SK-N-DZ (cell line): ENCODE measurements around the gene FHIP1A. TPM values are rescaled to one million over a fixed set of nuclear protein-coding genes. Genes with fewer than 3 reads are reported as not detected.
"Not testable (repeated sequence)": the region's sequence is repeated elsewhere in the genome, so short reads cannot be mapped to it uniquely, and the experiment has no call there.

Experiments
- DNase-seq: peaks from one replicate; pipeline ENCODE4 v3.0.0-alpha.2; 2015; ENCODE audit warnings: low spot score
- polyA plus RNA-seq, 2 experiments: library from polyadenylated mRNA; depleted of rRNA; stranded (reverse); fragments of >200 nt; gene quantifications; 2 replicates each; pipeline ENCODE4 v1.2.3, GENCODE V29; 2014

FHIP1A gene
- polyA plus RNA-seq (2014; cell fraction: cytosol; rRNA removed) = 1.0 and 9.3 TPM in 2 replicates
- polyA plus RNA-seq (2014; cell fraction: nucleus; rRNA removed) = 2.3 and 2.7 TPM in 2 replicates

DNA sequence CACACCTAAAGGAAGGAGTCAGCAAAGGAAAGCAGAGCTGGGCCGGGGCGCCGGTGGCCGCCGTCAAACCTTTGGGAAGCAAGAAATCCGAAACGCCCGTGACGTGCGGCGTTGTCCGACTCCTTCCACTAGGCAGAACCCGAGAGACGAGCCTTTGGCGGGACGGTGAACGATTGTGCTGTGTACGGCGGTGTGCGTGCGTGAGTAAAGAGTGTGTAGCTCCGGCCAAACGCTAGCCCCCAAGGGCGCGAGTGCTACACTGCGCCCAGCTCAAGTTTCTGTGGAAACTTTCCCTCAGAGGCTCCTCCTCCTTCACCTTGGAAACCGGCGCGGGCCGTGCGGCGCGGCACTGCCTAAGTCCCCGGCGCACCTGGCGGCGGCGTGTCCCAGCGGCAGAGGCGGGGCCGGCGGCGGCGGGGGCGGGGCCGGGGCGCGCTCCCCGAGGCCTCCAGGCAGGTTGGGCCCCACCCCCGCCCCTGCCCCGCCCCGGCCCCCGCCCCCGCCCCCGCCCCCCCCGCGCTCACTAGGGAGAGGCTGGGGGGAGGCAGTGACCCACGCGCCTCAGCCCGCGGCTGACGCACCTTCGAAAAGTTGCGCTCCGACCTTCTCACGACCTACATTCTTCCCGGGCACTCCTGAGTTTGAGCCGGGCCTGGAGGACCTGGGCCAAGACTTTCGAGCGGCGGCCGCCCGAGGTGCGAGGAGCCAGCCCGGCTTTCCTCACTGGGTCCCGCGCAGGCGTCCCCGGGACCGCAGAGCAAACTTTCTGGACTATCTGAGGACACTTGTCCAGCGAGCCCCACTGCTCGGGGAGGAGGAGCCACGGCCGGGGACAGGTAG, at the start of gene FHIP1A:
Gene FHIP1A (plus strand): TSS at position 547 of the 840 bp plus-strand sequence. CDS start 157,084 bp downstream, outside the sequence.
- peak; percentile 59 for DNase-seq

DNA sequence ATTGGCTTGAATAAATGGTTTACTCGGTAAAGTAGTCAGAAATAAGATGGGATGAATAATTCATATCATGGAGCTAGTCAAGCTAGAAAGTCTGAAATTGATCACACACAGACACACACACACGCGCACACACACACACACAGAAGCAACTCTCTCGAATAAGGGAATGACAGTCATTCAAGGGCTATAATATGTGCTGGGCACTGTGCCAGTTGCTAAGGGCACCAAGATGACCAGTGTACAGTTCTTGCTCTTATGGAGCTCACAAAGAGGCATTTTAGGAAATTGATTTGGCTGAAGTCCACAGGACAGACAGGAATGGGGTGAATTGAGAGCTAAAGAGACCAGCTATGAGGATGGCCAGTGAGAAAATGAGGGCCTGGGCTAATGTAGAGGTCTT, 49.4 kb upstream of the FHIP1A start:
- no peak for DNase-seq

DNA sequence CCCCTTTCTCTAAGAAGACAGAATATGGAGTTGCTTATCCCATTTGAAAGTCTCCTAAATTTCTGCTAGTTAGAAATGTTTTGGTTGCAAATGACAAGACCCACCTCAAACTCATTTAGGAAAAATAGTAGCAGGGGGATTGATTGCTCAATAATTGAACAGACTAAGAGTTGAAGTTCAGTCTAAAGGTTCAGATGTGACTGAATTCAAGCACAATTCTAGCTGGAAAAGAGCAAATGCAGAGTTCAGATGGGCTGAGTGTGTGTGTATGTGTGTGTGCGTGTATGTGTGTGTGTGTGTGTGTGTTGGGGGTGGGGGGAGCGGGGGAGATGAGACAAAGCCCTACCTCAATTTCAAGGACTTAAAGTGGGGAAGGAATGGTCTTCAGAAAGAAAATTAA, 47.9 kb upstream of the FHIP1A start:
- DNase-seq = no peak

DNA sequence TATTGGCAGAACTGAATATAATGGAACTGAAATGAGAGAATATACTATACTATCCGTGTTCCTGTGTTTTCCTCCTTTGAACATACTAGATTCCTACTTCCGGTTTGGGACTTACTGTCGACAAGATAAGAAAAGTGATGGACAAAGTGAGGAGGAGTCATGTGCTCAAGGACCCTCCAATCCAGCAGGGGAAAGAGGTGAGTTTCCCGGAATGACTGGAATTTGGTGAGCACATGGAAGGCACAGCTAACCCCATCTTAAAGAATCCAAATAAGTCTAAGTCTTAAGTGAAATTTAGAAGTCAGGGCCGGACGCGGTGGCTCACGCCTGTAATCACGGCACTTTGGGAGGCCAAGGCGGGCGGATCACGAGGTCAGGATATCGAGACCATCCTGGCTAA, 47.0 kb upstream of the FHIP1A start:
- no peak for DNase-seq

DNA sequence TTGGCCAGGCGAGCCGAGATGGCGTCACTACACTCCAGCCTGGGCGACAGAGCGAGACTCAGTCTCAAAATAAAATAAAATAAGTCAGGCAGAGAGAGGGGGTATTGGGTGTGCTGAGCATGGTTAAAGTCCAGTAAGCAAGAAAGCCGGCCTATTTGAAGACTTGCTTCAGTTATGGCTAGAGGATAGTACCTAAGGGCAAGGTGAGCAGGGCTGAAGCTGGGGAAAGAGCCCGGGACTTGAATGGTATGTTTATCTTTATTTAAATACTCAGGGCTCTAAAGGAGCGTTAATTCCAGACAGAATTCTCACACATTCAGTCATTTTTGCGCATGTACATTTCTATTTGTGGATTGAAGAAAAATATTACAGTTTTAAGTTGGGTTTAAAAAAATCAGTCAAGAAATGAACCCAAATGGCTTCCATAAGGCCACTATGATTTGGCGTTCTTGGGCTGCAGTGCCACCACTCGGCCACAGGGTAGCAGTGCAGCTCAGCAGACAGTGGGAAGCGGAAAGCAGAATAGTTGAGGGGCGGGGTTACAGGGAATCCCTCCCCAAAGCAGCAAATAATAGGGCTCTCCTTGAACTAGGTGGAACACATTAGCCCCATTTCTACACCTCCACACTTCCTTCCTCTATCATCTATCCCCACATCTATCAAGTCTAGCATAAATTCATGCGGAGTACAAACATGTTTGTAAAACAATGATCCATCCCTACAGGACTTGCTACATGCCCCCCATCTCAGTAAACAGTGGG, 46.4 kb upstream of the FHIP1A start:
- peak; percentile 76 for DNase-seq

DNA sequence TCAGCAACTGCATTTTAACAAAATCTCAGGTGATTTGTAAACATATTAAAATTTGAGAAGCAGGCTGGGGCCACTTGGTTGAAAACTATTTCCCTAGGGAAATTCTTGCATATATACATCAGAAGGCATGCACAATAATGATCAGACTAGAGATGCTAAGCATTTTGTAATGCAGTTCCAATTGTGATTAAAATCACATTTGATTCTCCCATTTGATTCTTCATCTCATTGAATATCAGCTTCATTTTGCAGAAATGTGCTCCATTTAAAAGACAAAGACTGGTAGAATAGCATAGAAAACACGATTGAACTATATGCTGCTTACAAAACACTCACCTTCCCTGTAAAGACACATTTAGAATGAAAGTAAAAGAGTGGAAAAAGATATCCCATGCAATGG, 32.4 kb upstream of the FHIP1A start:
- DNase-seq = no peak

DNA sequence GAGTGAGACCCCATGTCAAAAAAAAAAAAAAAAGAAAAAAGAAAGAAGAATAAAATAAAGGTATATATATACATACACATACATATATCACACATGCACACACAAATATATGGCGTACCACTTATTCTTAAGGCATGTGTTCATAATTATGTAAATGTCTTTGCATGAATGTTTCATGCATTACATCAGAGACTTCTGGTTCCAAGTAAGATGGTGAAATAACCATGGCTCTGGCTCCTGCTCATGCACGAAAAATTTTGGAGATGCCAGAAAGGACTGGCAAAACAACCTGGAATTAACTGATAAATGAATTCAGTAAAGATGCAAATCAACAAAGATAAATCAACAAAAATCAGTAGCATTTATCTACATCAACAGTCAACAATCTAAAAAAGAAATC, 19.7 kb upstream of the FHIP1A start:
- no peak for DNase-seq

DNA sequence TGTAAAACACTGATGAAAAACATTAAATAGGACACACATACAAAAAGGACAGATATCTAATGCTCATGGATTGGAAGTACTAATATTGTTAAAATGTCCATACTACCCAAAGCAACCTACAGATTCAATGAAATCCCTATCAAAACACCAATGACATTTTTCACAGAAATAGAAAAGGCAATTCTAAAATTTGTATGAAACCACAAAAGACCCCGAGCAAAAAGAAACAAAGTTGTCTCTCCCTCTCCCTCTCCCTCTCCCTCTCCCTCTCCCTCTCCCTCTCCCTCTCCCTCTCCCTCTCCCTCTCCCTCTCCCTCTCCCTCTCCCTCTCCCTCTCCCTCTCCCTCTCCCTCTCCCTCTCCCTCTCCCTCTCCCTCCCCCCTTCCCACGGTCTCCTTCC, 19.2 kb upstream of the FHIP1A start:
- DNase-seq = not testable (repeated sequence)

DNA sequence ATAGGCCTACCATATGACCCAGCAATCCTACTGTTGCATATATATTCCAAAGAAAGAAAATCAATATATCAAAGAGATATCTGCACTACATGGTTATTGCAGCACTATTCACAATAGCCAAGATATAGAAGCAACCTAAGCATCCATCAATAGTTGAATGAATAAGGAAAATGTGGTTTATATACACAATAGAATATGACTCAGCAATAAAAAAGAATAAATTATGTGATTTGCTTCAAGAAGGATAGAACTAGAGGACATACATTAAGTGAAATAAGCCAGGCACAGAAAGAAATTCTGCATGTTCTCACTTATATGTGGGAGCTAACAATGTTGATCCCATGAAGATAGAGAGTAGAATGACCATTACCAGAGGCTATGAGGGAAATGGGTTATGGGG, 13.1 kb upstream of the FHIP1A start:
- DNase-seq = no peak

DNA sequence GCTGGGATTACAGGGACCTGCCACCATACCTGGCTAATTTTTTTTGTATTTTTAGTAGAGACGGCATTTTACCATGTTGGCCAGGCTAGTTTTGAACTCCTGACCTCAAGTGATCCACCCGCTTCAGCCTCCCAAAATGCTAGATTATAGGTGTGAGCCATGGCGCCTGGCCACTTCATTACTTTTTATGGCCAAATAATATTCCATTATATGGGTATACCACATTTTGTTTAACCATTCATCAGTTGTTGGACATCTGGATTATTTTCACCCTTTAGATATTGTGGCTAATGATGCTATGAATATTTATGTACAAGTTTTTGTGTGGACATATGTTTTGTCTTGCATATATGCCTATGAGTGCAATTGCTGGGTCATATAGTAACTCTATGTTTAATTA, 8.6 kb upstream of the FHIP1A start:
- DNase-seq = no peak

DNA sequence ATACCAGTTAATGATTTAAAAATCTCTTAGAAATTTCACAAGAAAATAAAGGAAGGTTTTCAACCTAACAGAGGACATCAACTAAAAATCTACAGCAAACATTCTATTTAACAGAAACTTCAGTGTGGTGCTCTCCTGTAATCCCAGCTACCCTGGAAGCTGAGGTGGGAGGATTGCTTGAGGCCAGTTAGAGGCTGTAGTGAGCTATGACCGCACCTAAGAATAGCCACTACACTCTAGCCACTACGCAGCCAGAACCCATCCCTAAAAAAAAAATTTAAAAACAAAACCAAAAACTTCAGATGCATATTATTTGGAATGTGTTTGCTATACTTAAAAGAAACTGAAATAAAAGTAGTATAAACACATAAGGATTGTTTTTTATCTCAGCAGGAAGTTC, 7.2 kb upstream of the FHIP1A start:
- no peak for DNase-seq

DNA sequence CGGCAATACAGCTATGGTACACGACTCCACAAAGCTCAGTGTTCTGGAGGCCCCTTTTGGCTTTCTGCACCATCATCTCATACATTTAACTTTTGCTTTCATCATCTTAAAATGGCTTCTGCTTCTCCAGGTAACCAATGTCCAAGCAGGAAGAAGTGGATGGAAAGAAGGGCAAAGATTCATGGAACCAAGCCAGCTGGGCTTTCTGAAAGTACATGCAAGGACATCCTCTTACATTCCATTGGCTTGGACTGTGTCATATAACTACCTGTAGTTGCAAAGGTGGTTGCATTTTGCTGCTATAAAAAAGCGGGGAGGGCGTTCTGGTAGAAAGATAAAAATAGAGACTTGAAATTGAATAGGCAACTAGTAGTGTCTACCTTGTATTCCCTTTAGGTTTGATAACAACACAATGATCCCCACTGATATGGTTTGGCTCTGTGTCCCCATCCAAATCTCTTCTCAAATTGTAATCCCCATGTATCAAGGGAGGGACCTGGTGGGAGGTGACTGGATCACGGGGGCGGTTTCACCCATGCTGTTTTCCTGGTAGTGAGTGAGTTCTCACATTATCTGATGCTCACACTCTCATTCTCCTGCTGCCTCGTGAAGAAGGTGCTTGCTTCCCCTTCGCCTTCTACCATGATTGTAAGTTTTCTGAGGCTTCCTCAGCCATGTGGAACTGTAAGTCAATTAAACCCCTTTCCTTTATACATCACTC, 6.7 kb upstream of the FHIP1A start:
- no peak for DNase-seq

DNA sequence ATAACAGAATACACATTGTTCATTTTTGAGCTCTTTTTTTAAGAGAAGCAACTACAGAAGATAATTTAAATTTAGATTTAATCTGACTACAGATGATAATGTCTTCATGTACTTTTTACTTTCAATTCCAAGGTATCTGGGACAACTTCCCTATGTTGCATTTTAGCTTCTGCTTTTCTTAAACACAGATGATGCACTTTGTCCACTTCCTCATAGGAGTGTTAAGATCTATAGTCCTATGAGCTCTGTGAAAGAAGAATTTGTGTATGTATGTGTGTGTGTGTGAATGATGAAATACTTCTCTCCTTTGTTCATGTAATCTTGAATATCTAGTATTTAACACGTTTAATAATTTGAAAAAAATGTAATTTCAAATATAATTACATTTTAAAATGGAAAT, 5.3 kb upstream of the FHIP1A start:
- no peak for DNase-seq

DNA sequence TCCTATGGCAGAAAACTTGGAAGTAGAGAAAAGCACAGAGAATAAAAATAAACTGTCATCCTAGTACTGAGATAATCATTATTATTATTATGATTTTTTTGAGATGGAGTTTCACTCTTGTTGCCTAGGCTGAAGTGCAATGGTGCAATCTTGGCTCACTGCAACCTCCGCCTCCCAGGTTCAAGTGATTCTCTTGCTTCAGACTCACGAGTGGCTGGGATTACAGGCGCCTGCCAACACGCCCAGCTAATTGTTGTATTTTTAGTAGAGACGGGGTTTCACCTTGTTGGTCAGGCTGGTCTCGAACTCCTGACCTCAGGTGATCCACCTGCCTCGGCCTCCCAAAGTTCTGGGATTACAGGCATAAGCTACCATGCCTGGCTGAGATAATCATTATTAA, 4.2 kb upstream of the FHIP1A start:
- DNase-seq = not testable (repeated sequence)

DNA sequence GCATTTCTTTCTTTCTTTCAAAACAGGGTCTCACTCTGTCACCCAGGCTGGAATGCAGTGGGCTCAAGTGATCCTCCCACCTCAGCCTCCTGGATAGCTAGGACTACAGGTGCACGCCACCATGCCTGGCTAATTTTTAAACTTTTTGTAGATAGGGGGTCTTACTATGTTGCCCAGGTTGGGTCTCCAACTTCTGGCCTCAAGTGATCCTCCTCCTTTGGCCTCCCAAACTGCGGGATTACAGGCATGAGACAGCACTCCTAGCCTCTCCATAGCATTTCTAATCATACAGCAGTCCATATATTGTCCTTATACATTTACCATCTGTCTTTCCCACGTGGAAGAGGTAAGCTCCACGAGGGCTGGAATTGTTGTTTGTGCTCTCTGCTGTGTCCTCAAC, 2.0 kb upstream of the FHIP1A start:
- DNase-seq = no peak

DNA sequence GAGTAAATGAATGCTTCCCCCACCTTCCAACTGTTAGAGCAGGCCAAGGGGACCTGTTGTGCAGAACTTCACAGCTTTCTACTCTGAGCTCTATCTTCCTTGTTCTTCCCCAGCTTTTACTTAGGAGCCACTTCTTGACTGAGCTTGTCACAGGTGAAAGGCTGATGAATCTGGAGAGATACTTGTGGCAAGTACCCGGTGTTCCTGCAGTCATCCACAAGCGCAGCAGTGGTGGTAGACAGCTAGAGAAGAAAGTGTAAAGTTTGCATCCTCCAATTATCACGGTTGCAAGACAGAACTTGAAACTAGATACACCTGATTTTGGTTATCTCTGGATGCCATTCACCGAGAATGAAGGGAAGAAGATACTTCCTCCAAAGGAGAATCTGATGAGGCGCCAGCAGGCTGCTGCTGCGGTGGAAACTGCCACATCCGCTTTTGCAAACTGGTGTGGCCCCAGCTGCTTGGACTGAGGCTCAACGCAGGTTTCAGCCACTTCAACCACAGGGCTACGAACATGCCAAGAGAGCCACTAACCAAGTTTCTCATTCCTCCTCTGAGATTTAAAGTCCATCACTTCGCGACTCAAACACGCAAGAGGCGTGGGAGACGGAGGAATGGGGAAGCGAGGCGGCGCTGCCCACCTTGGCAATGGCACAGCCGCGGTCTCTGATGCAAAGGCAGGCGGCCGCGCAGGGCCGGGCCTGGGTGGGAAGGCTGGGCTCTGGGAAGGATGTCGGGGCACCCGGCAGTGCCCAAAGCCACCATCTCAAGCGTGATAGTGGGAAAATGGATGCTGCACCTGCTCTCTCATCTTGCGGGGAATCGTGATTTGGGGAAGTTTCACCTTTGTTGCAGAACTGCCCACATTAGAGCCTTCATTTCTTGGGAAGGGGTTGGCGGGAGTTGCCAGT, 1.3 kb upstream of the FHIP1A start:
- DNase-seq = no peak

DNA sequence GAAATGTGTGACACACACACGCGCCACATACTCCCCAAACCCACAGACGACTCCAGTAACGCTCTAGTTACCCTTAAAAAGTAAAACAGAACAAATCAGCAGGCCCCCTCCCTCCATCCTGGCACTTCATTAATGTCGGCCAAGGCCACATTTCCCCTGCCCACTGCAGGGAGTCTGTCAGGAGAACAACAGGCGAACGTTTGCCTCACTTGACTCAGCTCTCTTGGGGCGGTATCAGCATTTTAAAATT, 671 bp upstream of the FHIP1A start:
- no peak for DNase-seq

DNA sequence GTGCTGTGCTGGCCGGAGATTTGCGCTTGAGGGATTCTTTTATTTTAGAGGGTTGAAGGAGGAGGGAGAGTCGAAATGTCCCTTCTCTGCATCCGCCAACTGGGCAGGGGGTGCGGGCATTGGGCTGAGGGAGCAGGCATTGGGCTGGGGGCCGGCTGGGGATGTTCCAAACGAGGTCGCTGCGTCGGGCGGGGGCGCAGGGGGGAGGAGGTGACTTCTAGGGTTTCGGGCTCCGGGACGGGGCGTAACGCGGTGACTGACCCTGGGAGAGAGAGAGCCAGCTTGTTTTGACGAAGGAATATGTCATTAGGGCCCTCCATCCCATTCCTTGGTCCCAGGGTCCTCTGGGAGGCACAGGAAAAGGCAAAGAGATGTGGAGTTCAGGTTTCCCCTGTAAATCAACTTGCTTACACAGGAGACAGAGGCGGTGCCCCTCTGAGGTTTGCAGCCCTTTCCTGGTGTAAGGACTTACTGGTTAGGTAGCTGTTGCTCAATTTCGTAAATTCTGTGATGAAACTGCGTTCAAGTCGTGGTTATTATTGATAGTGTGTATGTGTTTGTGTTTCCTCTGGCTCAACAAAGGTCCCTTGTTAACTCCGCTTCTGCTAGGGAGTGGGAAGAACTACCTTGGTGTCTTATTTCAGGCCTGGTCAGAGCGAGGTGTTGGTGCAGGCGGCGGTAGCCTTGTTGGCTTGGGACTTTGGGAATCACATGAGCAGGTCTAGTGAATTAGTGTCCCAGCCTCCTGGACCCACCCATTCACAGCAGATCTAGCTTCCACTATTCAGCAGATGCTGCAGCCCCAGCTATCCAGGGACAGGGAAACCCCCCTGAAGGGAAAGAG, 716 bp downstream of the FHIP1A start:
- DNase-seq = peak; percentile 8

DNA sequence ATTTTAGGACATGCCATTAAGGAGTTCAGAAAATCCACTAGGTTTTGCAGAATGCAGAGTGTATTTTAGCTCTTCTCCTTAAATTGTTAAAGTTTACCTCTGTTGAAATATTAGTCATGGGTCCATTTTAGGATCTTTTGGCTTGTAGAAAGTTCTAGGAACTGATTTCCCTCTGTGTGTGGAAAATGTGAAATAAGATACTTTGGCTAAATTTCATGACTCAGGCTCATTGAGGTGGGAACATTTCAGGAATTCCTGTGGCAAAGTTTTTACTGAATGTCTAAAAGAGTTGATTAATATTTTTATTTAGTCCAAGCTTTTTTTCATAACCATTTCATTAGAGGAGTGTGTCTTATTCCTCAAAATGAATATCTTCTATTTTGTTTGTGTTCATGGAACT, 7.0 kb downstream of the FHIP1A start:
- no peak for DNase-seq

DNA sequence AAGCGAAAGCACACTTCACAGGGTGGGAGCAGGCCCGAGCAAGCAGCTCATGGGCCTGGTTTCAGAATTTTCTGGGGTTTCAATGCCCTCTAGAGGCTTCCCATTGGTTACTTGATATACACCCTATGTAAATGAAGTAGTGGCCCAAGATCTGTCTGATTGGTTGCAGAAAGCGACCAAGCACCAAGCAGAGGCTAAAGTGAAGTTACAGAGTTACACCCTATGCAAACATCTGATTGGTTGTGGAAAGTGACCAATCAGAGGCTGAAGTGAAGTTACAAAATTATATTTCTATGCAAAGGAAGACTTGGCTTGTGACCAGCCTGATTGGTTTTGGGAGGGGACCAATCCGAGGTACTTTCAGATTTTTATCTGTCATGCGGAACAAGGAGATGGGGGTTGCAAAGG, 8.2 kb downstream of the FHIP1A start:
- DNase-seq = no peak
